ENCODE measurements around the gene BCL11A.

DNA sequence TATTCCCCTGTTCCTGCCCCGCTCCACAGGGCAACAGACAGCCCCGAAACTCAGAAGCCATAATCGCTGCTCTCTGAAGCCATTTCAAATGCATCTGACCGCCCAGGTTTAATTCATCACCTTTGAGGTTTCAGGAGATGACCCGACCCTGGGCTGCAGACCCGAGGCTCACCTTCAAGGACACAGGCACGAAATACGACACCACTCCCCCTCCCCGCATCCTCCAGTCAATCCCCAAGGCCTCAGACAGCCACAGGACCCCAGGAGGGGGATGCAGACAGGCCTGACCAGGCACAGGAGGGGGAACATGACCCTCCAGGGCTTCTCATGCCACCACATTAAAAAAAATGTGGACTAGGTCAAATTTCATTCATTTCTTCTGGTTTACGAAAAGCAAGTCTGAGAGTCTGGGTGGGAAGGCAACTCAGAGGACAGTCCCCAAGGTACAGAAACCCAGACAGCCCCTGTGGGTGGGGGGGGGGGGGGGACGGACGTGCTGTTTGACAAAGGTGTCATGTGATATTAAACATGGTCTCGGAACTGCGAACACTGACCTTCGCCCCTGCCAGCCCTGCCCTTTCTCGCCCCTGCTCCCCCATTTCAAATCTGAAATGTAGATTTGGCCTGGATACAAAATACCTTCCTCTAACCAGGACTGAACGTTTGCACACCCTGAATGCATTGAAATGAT, 142.9 kb downstream of the BCL11A start:
- TF ChIP-seq, protein P1, sequence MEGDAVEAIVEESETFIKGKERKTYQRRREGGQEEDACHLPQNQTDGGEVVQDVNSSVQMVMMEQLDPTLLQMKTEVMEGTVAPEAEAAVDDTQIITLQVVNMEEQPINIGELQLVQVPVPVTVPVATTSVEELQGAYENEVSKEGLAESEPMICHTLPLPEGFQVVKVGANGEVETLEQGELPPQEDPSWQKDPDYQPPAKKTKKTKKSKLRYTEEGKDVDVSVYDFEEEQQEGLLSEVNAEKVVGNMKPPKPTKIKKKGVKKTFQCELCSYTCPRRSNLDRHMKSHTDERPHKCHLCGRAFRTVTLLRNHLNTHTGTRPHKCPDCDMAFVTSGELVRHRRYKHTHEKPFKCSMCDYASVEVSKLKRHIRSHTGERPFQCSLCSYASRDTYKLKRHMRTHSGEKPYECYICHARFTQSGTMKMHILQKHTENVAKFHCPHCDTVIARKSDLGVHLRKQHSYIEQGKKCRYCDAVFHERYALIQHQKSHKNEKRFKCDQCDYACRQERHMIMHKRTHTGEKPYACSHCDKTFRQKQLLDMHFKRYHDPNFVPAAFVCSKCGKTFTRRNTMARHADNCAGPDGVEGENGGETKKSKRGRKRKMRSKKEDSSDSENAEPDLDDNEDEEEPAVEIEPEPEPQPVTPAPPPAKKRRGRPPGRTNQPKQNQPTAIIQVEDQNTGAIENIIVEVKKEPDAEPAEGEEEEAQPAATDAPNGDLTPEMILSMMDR (IDR thresholded peaks at IDR 0.05; ENCODE audit: low read depth, low read length, poor library complexity, severe bottlenecking): no peak
- no peak for TF ChIP-seq EZH2phosphoT487 (IDR thresholded peaks at IDR 0.05; ENCODE audit: borderline replicate concordance, low read length)

Data from DOHH2 (cell line).